OCI-M1 (cell line): Measurements from ENCODE around the gene DNAJC16.
A peak's percentile ranks its signal among the peaks of the same experiment; 100 is the strongest.

Experiments
- DNase-seq: peaks from one replicate; lab custom pipeline; 2025; lab: John Stamatoyannopoulos, UW

Gene DNAJC16

DNA sequence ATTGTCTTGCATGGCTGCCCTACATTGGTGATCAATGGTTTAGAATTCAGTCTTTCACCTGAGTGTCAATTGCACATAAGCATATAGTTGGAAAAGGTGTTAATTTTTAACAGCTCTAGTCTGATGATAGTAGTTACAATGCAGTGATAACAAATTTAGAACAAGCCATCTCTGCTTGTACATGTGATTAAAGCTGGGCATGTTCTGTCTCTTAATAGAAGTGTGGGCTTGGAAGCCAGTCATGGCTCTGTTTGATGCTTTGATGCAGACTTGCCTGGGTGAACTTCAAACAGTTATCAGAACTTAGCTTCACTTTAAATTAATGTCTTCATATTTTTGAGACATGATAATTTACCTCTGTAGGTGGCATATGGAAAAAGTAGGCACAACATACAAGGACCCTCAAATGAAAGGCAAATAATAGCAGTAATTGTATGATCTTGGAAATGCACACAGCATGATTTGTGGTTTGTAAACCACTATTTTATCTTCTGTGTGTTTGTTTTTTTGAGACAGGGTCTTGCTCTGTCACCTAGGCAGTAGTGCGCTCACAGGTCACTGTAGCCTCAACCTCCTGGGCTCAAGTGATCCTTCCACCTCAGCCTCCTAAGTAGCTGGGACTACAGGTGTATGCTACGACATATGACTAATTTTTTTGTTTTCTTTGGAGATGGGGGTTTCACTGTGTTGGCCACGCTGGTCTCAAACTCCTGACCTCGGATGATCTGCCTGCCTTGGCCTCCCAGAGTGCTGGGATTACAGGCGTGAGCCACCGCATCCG lies 94.4 kb downstream of the DNAJC16 start:
- no peak for DNase-seq

DNA sequence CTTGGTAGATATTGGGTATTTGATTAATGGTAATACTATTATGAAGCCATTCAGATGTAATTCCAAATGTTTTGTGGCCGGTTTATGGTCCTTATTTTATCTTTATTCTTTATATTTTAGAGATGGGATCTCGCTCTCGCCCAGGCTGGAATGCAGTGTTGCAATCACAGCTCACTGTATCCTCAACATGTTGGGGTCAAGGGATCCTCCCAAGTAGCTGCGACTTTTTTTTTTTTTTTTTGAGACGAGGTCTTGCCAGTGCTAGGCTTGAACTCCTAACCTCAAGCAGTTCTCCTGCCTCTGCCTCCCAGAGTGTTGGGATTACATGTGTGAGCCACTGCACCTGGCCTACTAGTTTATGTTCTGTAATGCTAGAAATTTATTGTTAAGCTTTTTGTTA lies 95.3 kb downstream of the DNAJC16 start:
- no peak for DNase-seq

DNA sequence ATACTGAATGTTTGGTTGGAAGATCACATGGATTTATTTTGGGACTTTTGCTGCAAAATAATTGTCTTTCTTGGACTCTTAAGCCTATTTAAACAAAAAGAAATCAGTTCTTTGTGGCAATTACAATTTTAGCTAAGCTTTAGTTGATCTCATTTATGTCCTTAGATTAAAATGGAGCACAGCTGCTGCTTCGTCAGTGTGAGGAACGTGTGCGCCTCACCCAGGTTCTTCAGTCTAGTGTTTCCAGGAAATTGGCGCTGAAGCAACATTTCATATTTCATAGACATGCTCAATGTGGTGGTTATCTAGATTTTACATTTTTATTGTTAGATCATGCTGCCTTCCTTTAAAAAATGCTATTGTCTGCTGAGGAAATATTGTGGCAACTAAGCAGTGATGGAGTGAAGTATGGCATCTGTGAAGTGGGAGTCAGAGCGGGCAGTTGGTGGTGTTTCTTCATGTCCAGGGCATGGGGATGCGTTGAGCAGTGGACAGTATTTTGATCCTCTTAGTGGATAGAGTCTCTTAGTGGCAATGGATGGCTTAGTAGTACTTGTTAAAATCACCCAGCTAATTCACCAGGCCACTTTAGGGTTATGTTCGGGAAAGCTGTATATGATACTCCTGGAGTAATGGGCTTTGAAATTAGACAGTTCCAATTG lies 96.2 kb downstream of the DNAJC16 start:
- DNase-seq, result peak; percentile 64

DNA sequence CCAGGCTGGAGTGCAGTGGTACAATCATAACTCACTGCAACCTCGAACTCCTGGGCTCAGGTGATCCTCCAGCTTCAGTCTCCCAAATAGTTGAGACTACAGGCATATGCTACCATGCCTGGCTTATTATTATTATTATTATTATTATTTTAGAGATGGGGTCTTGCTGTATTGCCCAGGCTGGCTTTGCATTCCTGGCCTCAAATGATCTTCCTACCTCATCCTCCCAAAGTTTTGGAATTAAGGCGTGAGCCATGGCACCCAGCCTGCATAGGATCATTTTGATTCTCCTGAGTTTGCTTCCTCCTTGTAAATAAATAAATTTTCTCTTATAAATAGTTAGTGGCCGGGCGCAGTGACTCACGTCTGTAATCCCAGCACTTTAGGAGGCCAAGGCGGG lies 96.8 kb downstream of the DNAJC16 start:
- no peak for DNase-seq

DNA sequence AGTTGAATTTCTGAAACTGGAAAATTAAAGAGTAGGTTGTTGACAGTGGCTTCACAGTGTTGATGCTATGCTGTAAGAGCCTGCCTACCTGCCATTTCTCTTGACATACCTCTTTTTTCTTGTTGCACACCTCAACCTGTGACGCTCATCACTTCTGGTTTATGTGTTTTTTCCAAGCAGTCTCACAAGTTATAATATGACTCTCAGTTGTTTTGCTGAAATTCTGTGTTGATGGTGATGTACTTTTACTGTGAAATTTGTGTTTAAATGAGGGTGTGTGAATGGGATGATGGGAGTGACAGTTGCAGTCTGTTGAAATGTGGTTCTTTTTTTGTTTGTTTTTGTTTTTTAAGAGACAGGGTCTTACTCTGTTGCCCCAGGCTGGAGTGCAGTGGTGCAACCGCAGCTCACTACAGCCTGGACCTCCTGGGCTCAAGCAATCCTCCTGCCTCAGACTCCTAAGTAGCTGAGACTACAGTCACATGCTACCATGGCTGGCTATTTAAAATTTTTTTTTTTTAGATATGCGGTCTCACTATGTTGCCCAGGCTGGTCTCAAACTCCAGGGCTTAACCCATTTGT lies 97.6 kb downstream of the DNAJC16 start:
- DNase-seq, result no peak

DNA sequence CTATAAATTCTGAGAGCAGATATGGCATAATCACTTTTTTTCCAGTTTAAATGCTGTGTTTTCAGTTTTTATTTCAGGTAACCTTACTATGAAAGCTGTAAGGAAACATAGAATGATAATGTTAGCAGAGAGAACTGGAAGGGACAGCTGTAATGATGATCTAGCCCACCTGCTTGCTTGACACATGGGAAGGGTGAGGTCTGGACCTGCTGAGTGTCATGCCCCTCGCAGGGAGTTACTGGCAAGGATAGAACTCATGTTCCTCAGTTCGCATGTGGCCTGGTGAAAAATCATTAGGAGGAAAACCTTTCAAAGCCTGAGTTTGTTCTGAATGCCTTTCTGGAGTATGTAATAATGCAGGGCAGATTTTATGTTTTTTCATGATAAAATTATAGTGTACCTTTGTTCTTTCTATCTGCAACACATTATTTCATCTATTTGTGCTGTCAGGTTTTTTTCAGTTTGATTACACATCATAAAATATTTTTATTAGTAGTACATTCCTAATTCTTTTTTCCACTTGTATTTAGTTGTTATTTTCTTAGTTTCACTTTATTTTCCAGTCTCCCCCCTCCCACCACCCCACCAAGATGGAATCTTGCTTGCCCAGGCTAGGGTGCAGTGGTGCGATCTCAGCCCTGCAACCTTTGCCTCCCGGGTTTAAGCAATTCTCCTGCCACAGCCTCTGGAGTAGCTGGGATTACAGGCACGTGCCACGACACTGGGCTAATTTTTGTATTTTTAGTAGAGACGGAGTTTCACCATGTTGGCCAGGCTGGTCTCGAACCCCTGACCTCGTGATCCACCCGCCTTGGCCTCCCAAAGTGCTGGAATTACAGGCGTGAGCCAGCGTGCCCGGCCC lies 98.6 kb downstream of the DNAJC16 start:
- no peak for DNase-seq
